Colonic mucosa (tissue), 4 donors: ENCODE data around the gene TAF1C. TPM values are rescaled to one million over a fixed set of nuclear protein-coding genes. Genes with fewer than 3 reads are reported as not detected.

ENCODE experiments used
- DNase-seq: peaks from one replicate; pipeline ENCODE4 v3.0.0-alpha.2; 2020
- H3K27ac ChIP-seq: fragments of 200-600 bp; one replicate; pipeline ENCODE4 v1.8.0; 2021
- H3K27me3 ChIP-seq: fragments of 200-600 bp; one replicate; pipeline ENCODE4 v1.8.0; 2021
- H3K36me3 ChIP-seq: fragments of 200-600 bp; one replicate; pipeline ENCODE4 v1.8.0; 2021
- H3K4me1 ChIP-seq: fragments of 200-600 bp; one replicate; pipeline ENCODE4 v1.8.0; 2021; ENCODE audit warnings: mild to moderate bottlenecking
- H3K4me3 ChIP-seq: fragments of 200-600 bp; one replicate; pipeline ENCODE4 v1.8.0; 2021
- H3K9ac ChIP-seq, 2 donors: one replicate each; pipeline ENCODE4 v1.7.0; 2013; ENCODE audit warnings: control low read depth in 2 of 2, low read depth in 2 of 2, low read length in 2 of 2
- H3K9me3 ChIP-seq: fragments of 200-600 bp; one replicate; pipeline ENCODE4 v1.8.0; 2021
- CTCF ChIP-seq: fragments of 200-600 bp; IDR thresholded peaks from one replicate; pipeline ENCODE4 v1.8.0; 2022; ENCODE audit warnings: antibody characterized with exemption, mild to moderate bottlenecking
- intact Hi-C: fragments of 100-400 bp; cut with DNase I; formaldehyde crosslinking; loops from one replicate; pipeline ENCODE4 v1.14.1; 2022
- total RNA-seq, 2 donors: library from RNA; stranded (reverse); fragmentation: NEBNext Ultra II Directional in 1 of 2; extraction: Animal tissue kit (Norgen Biotek cat#: 25700) in 1 of 2; gene quantifications; one replicate each; pipeline ENCODE4 v1.2.1, GENCODE V29; 2021
- donor health status: healthy.
- donor health status: DM: no; HTN: no; CAD: no.
- donor health status: DM: no; HTN: no; CAD: no.

Gene TAF1C
- total RNA-seq, 2 donors from 2014 or later: 17.2 to 45.6 TPM

DNA sequence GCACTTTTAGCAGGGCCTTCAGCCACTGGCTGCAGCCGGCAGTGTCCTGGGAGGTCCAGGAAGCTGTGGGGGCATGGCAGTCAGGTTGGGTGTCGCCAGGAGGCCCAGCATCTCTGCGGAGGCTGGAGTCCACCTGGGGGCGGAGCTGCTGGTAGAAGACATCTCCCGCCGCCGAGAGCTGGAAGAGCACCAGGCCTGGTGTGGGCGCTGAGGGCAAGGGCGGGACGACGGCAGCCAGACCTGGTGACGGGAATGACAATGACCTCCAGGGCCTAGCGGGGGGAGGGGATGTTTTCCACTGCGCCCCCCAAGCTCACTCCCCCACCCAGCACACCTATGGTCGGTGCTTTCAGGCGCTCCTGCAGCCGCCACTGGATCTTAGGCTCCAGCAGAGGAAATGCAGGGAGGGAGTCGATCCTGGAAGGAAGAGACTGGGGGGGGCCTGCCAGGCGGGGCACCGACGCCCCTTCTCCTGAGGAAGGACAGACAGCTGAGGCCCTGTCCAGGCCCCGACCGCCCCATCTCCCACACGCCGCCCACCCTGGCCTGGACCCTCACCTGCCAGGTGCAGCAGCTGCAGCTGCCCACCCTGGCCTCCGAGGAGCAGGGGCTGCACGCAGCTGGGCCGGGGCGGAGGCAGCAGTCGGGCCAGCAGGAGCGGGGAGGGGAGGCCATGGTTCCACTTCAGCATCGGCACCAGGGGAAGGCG is 7.1 kb downstream of the TAF1C start:
- H3K27ac ChIP-seq: no peak overlapping the region
- DNase-seq: no peak
- no peak overlapping the region for H3K9ac ChIP-seq
- TF ChIP-seq CTCF: no peak
- no peaks in the 10 kb centered on the region for H3K36me3 ChIP-seq
- no peaks in the 10 kb centered on the region for H3K27me3 ChIP-seq
- no peak overlapping the region for H3K4me3 ChIP-seq
- H3K9me3 ChIP-seq: no peaks in the 10 kb centered on the region
- intact Hi-C loops: loop anchor here (10.0 kb wide), 2 partner anchors 215 to 305 kb away; partner anchors contain the start of gene NECAB2
- H3K4me1 ChIP-seq: peaks cover 4% of the 10 kb centered on the region

- Histone ChIP-seq H3K4me3 (no peak overlapping the region), H3K27me3 (no peaks in the 10 kb centered on the region), H3K27ac (no peak overlapping the region), H3K9me3 (no peaks in the 10 kb centered on the region), H3K4me1 (peaks cover 4% of the 10 kb centered on the region), H3K9ac (no peak overlapping the region), H3K36me3 (no peaks in the 10 kb centered on the region)
- intact Hi-C loops: no loop called here
- no peak for TF ChIP-seq CTCF
- DNase-seq: no peak
These were observed 7.8 kb downstream of the TAF1C start for GRCh38 chr16:84178892-84179611.

DNA sequence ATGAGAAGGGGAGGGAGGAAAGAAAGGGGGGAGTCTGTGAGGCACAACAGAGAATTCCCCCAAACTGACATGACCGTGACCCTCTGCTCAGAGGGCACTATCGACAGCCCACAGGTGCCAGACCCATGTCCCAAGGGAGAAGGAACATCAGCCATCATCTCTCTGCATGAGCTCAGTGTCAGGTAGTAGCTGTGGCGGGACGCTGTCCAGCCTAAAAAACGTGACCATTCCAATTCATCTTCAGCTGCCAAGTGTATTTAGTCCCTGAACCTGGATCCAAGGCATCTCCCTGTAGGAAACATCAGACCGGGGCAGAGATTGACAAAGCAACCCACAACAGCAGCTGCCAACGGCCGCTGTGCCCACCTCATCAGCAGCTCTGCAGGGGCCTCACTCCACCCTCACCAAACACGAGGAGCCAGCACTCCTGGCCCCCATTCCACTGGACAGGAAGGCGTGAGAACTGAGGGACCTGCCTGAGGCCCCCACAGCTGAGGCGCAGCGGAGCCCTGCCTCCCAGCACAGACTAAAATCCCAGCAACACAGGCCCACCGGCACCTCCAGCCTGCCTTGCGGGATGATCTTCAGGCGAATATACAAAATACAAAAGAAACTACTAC is 8.6 kb downstream of the TAF1C start:
- H3K27me3 ChIP-seq: no peaks in the 10 kb centered on the region
- H3K9ac ChIP-seq: no peak overlapping the region
- intact Hi-C loops: no loop called here
- no peak overlapping the region for H3K4me3 ChIP-seq
- H3K36me3 ChIP-seq: no peaks in the 10 kb centered on the region
- no peak for TF ChIP-seq CTCF
- peaks cover 4% of the 10 kb centered on the region for H3K4me1 ChIP-seq
- no peaks in the 10 kb centered on the region for H3K9me3 ChIP-seq
- no peak overlapping the region for H3K27ac ChIP-seq
- no peak for DNase-seq

DNA sequence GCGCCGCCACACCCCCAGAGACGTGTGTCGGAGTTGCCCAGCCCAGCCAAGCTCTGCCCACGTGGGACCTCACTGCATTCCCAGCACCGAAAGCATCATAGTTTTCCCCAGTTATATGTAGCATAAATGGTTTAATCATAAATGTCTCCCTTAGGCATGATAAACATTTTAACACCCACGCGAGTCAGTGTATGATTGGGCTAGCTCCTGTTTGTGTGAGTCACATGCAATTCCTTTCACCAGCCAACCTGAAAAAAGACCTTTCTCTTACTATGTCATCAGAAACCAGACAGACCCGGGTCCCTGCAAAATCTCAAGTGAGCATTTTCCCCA is 9.2 kb downstream of the TAF1C start:
- no peak for DNase-seq

More for the DNA sequence above, 9.2 kb downstream of the TAF1C start:
- Histone ChIP-seq H3K4me1 (peaks cover 4% of the 10 kb centered on the region), H3K9me3 (no peaks in the 10 kb centered on the region), H3K27me3 (no peaks in the 10 kb centered on the region), H3K36me3 (no peaks in the 10 kb centered on the region), H3K9ac (no peak overlapping the region), H3K4me3 (no peak overlapping the region), H3K27ac (no peak overlapping the region)
- intact Hi-C loops: no loop called here
- TF ChIP-seq CTCF: no peak
